ENCODE results near the gene GBP7.

Gene GBP7

DNA sequence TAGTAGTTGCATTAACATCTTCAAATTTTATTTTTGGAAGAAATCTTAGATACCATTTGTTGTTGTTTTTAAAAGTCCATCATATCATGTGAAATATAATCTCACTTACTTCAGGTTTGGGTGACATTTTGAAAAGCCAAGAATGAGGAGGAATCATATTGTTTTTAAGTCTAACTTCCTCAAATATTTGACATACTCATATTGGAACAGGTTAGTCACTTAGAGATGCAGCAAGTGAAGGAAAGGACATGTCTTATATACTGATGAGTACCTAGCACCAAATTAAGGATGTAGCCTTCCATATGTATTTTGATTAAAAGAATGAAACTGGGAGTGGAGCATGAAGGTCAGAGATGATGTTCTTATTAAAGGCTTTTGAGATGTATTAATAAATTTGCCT lies 73.8 kb downstream of the GBP7 start:
- Histone ChIP-seq H3K36me3 (ENCODE audit: control insufficient read depth, low read depth, low read length) (no peaks in the 10 kb centered on the region), H3K27ac (ENCODE audit: low read length) (no peak overlapping the region), H3K27me3 (ENCODE audit: control insufficient read depth, insufficient read depth, low read length) (no peaks in the 10 kb centered on the region), H3K4me1 (ENCODE audit: control insufficient read depth, low read depth, low read length) (peaks cover 5% of the 10 kb centered on the region), H3K9me3 (ENCODE audit: control insufficient read depth, low read depth, low read length) (no peaks in the 10 kb centered on the region), H3K4me3 (ENCODE audit: low read length) (no peak overlapping the region), H3K9ac (ENCODE audit: low read length) (no peak overlapping the region)

DNA sequence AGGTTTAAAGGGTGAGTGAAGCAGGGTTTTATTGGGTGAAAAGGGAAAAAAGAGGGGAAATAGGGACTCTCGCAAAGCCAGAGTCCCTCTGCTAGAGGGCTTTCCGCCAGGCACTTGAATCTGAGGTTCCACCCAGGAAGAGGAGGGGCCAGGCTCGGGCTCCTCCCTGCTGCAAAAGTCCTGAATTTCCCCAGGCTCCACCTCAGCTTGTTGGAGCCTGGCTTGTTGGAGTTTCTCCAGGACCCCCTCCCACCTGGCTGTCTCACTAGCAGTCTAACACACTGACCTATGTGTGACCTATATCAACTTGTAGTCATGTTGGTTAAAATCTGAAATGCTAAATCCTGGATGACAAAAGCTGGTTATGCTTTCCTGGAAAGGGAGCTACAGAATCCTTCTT lies 75.4 kb downstream of the GBP7 start:
- Histone ChIP-seq H3K4me1 (ENCODE audit: control insufficient read depth, low read depth, low read length) (peaks cover 5% of the 10 kb centered on the region), H3K36me3 (ENCODE audit: control insufficient read depth, low read depth, low read length) (no peaks in the 10 kb centered on the region), H3K4me3 (ENCODE audit: low read length) (no peak overlapping the region), H3K27me3 (ENCODE audit: control insufficient read depth, insufficient read depth, low read length) (no peaks in the 10 kb centered on the region), H3K27ac (ENCODE audit: low read length) (no peak overlapping the region), H3K9me3 (ENCODE audit: control insufficient read depth, low read depth, low read length) (peaks cover 3% of the 10 kb centered on the region), H3K9ac (ENCODE audit: low read length) (no peak overlapping the region)

- H3K4me1 ChIP-seq (ENCODE audit: control insufficient read depth, low read depth, low read length), result peaks cover 5% of the 10 kb centered on the region
- no peaks in the 10 kb centered on the region for H3K36me3 ChIP-seq (ENCODE audit: control insufficient read depth, low read depth, low read length)
- H3K27ac ChIP-seq (ENCODE audit: low read length), result no peak overlapping the region
- H3K9ac ChIP-seq (ENCODE audit: low read length), result no peak overlapping the region
- H3K9me3 ChIP-seq (ENCODE audit: control insufficient read depth, low read depth, low read length), result peaks cover 3% of the 10 kb centered on the region
- no peaks in the 10 kb centered on the region for H3K27me3 ChIP-seq (ENCODE audit: control insufficient read depth, insufficient read depth, low read length)
- H3K4me3 ChIP-seq (ENCODE audit: low read length), result no peak overlapping the region
Observed at GRCh38 chr1:89098857-89099256, 76.9 kb downstream of the GBP7 start.

GRCh38 chr1:89095737-89096136 lies 80.1 kb downstream of the GBP7 start:
- Histone ChIP-seq H3K4me1 (ENCODE audit: control insufficient read depth, low read depth, low read length) (peaks cover under 1% of the 10 kb centered on the region), H3K9me3 (ENCODE audit: control insufficient read depth, low read depth, low read length) (peaks cover 3% of the 10 kb centered on the region), H3K27ac (ENCODE audit: low read length) (no peak overlapping the region), H3K9ac (ENCODE audit: low read length) (no peak overlapping the region), H3K4me3 (ENCODE audit: low read length) (no peak overlapping the region), H3K27me3 (ENCODE audit: control insufficient read depth, insufficient read depth, low read length) (no peaks in the 10 kb centered on the region), H3K36me3 (ENCODE audit: control insufficient read depth, low read depth, low read length) (no peaks in the 10 kb centered on the region)

- Histone ChIP-seq H3K9ac (ENCODE audit: low read length) (no peak overlapping the region), H3K27ac (ENCODE audit: low read length) (no peak overlapping the region), H3K27me3 (ENCODE audit: control insufficient read depth, insufficient read depth, low read length) (no peaks in the 10 kb centered on the region), H3K4me1 (ENCODE audit: control insufficient read depth, low read depth, low read length) (peaks cover 12% of the 10 kb centered on the region), H3K4me3 (ENCODE audit: low read length) (no peak overlapping the region), H3K36me3 (ENCODE audit: control insufficient read depth, low read depth, low read length) (no peaks in the 10 kb centered on the region), H3K9me3 (ENCODE audit: control insufficient read depth, low read depth, low read length) (no peaks in the 10 kb centered on the region)
Observed at GRCh38 chr1:89089962-89090361, 85.8 kb downstream of the GBP7 start.

DNA sequence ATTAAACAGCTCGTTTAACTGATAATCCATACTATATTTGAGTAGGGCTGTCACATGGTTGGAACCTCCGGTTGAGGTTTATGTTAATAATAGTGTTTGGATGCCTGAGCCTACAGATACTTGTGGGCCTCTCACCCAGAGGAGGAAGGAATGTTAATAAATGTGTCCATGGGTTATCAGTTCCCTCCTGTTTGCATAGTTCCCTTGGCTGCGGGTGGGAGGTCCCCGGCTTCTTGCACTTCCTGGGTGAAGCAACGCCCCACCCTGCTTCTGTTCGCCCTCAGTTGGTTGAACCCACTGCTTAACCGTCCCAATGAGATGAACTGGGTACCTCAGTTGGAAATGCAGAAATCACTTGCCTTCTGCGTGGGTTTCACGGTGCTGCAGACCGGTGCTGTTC lies 87.2 kb downstream of the GBP7 start:
- H3K27ac ChIP-seq (ENCODE audit: low read length), result no peak overlapping the region
- H3K4me3 ChIP-seq (ENCODE audit: low read length), result no peak overlapping the region
- H3K27me3 ChIP-seq (ENCODE audit: control insufficient read depth, insufficient read depth, low read length), result no peaks in the 10 kb centered on the region

DNA sequence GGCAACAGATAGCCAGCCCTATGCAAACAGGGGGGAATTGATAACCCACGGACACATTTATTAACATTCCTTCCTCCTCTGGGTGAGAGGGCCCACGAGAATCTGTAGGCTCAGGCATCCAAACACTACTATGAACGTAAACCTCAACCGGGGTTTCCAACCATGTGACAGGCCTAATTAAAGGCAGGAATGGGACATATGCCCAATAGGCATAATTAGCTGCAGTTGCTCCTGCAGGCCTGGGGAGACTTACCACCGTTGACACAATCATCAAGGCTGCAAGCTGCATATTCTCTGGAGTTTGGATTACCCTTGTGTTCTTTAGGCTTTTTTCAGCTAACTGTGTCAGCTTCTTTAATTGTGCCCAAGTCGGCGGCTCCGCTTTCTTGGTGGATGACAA lies 88.6 kb downstream of the GBP7 start:
- Histone ChIP-seq H3K36me3 (ENCODE audit: control insufficient read depth, low read depth, low read length) (no peaks in the 10 kb centered on the region), H3K4me1 (ENCODE audit: control insufficient read depth, low read depth, low read length) (peaks cover 12% of the 10 kb centered on the region), H3K9me3 (ENCODE audit: control insufficient read depth, low read depth, low read length) (no peaks in the 10 kb centered on the region), H3K9ac (ENCODE audit: low read length) (no peak overlapping the region), H3K27me3 (ENCODE audit: control insufficient read depth, insufficient read depth, low read length) (no peaks in the 10 kb centered on the region), H3K27ac (ENCODE audit: low read length) (no peak overlapping the region), H3K4me3 (ENCODE audit: low read length) (no peak overlapping the region)

More for the DNA sequence above, 87.2 kb downstream of the GBP7 start:
- H3K4me1 ChIP-seq (ENCODE audit: control insufficient read depth, low read depth, low read length), result peaks cover 12% of the 10 kb centered on the region
- H3K9ac ChIP-seq (ENCODE audit: low read length), result no peak overlapping the region
- no peaks in the 10 kb centered on the region for H3K36me3 ChIP-seq (ENCODE audit: control insufficient read depth, low read depth, low read length)
- no peaks in the 10 kb centered on the region for H3K9me3 ChIP-seq (ENCODE audit: control insufficient read depth, low read depth, low read length)

GRCh38 chr1:89085781-89086180 lies 90.0 kb downstream of the GBP7 start:
- Histone ChIP-seq H3K27me3 (ENCODE audit: control insufficient read depth, insufficient read depth, low read length) (no peaks in the 10 kb centered on the region), H3K27ac (ENCODE audit: low read length) (no peak overlapping the region), H3K9ac (ENCODE audit: low read length) (no peak overlapping the region), H3K9me3 (ENCODE audit: control insufficient read depth, low read depth, low read length) (peaks cover 4% of the 10 kb centered on the region), H3K4me3 (ENCODE audit: low read length) (no peak overlapping the region), H3K4me1 (ENCODE audit: control insufficient read depth, low read depth, low read length) (peaks cover 12% of the 10 kb centered on the region), H3K36me3 (ENCODE audit: control insufficient read depth, low read depth, low read length) (no peaks in the 10 kb centered on the region)

Data from iPS-18a (cell line).